Urinary bladder (tissue), 4 donors: ENCODE data around the gene ZNF333. TPM values are rescaled to one million over a fixed set of nuclear protein-coding genes. Genes with fewer than 3 reads are reported as not detected.

Experiments
- DNase-seq: peaks from one replicate; pipeline ENCODE4 v3.0.0-alpha.2; 2015; ENCODE audit errors: extremely low spot score
- H3K27ac ChIP-seq: one replicate; pipeline ENCODE4 v1.5.1; 2013; ENCODE audit warnings: low read depth, mild to moderate bottlenecking, moderate library complexity
- H3K36me3 ChIP-seq: one replicate; pipeline ENCODE4 v1.6.1; 2013; ENCODE audit warnings: mild to moderate bottlenecking, moderate library complexity; ENCODE audit not compliant: insufficient read depth
- H3K4me1 ChIP-seq: one replicate; pipeline ENCODE4 v1.6.1; 2013; ENCODE audit warnings: mild to moderate bottlenecking, moderate library complexity; ENCODE audit not compliant: insufficient read depth
- H3K4me3 ChIP-seq: one replicate; pipeline ENCODE4 v1.5.1; 2013; ENCODE audit warnings: low read depth, low read length
- WGBS: extraction: QIAGEN DNeasy Blood & Tissue Kit; methylation state at CpG from one replicate; pipeline ENCODE4 v1.1.7; 2013; 5-methylcytosine and 5-hydroxymethylcytosine counted together
- polyA plus RNA-seq: library from polyadenylated mRNA; stranded (reverse); fragments of 200-250 nt; gene quantifications from one replicate; pipeline ENCODE4 v1.2.3, GENCODE V29; 2013
- total RNA-seq: library from RNA; depleted of rRNA; stranded (reverse); fragments of >200 nt; gene quantifications from one replicate; pipeline ENCODE4 v1.2.3, GENCODE V29; 2014
- donor health status: healthy with polysubstance abuse.
- donor health status: healthy.

Gene ZNF333
- 32.5 TPM for total RNA-seq
- 16.2 TPM for polyA plus RNA-seq

GRCh38 chr19:14689598-14690503 is at the start of gene ZNF333:
ZNF333 (plus strand) TSS chr19:14690048; CDS start chr19:14693492, 3,444 bp downstream.
- H3K4me1 ChIP-seq, result no peaks in the 10 kb centered on the region
- H3K27ac ChIP-seq, result peak within 1 kb of the TSS; percentile 92
- DNase-seq, result peak; percentile 74
- H3K36me3 ChIP-seq, result no peaks in the 10 kb centered on the region
- 1% methylated on average over 66 of the region's 66 CpGs for WGBS
- H3K4me3 ChIP-seq, result peak within 1 kb of the TSS; percentile 99

GRCh38 chr19:14648506-14648905 is 41.3 kb upstream of the ZNF333 start:
- DNase-seq, result no peak
- H3K4me1 ChIP-seq, result no peaks in the 10 kb centered on the region
- no peak overlapping the region for H3K4me3 ChIP-seq
- no peak overlapping the region for H3K27ac ChIP-seq
- no peaks in the 10 kb centered on the region for H3K36me3 ChIP-seq
- WGBS, result 90% methylated on average over 2 of the region's 2 CpGs

GRCh38 chr19:14649020-14649419 is 40.8 kb upstream of the ZNF333 start:
- 58% methylated on average over 4 of the region's 4 CpGs for WGBS
- no peak overlapping the region for H3K4me3 ChIP-seq
- no peaks in the 10 kb centered on the region for H3K36me3 ChIP-seq
- no peaks in the 10 kb centered on the region for H3K4me1 ChIP-seq
- DNase-seq, result no peak
- H3K27ac ChIP-seq, result no peak overlapping the region

GRCh38 chr19:14650161-14650560 is 39.7 kb upstream of the ZNF333 start:
- Histone ChIP-seq H3K4me1 (no peaks in the 10 kb centered on the region), H3K27ac (no peak overlapping the region), H3K4me3 (no peak overlapping the region), H3K36me3 (no peaks in the 10 kb centered on the region)
- DNase-seq, result no peak
- WGBS, result 76% methylated on average over 2 of the region's 2 CpGs

- H3K4me3 ChIP-seq, result no peak overlapping the region
- H3K36me3 ChIP-seq, result no peaks in the 10 kb centered on the region
- WGBS, result 70% methylated on average over 7 of the region's 7 CpGs
- no peak for DNase-seq
- no peak overlapping the region for H3K27ac ChIP-seq
- no peaks in the 10 kb centered on the region for H3K4me1 ChIP-seq
Observed at GRCh38 chr19:14654786-14655560, 34.9 kb upstream of the ZNF333 start.

- 74% methylated on average over 11 of the region's 11 CpGs for WGBS
- Histone ChIP-seq H3K4me1 (no peaks in the 10 kb centered on the region), H3K36me3 (no peaks in the 10 kb centered on the region), H3K27ac (no peak overlapping the region), H3K4me3 (no peak overlapping the region)
- DNase-seq, result no peak
Observed at GRCh38 chr19:14655726-14656125, 34.1 kb upstream of the ZNF333 start.

GRCh38 chr19:14659874-14660489 is 29.9 kb upstream of the ZNF333 start:
- Histone ChIP-seq H3K27ac (no peak overlapping the region), H3K4me3 (no peak overlapping the region), H3K4me1 (no peaks in the 10 kb centered on the region), H3K36me3 (no peaks in the 10 kb centered on the region)
- DNase-seq, result no peak
- WGBS, result 64% methylated on average over 6 of the region's 6 CpGs

GRCh38 chr19:14661372-14661924 is 28.4 kb upstream of the ZNF333 start:
- Histone ChIP-seq H3K36me3 (no peaks in the 10 kb centered on the region), H3K27ac (no peak overlapping the region), H3K4me1 (no peaks in the 10 kb centered on the region), H3K4me3 (no peak overlapping the region)
- no peak for DNase-seq
- WGBS, result 76% methylated on average over 12 of the region's 12 CpGs

- no peaks in the 10 kb centered on the region for H3K4me1 ChIP-seq
- H3K4me3 ChIP-seq, result no peak overlapping the region
- no peak overlapping the region for H3K27ac ChIP-seq
- H3K36me3 ChIP-seq, result no peaks in the 10 kb centered on the region
- no peak for DNase-seq
- 80% methylated on average over 3 of the region's 3 CpGs for WGBS
Observed at GRCh38 chr19:14669940-14670339, 19.9 kb upstream of the ZNF333 start.

GRCh38 chr19:14670408-14670807 is 19.4 kb upstream of the ZNF333 start:
- Histone ChIP-seq H3K4me3 (no peak overlapping the region), H3K4me1 (no peaks in the 10 kb centered on the region), H3K36me3 (no peaks in the 10 kb centered on the region), H3K27ac (no peak overlapping the region)
- DNase-seq, result no peak
- 70% methylated on average over 2 of the region's 2 CpGs for WGBS

- Histone ChIP-seq H3K27ac (no peak overlapping the region), H3K36me3 (no peaks in the 10 kb centered on the region), H3K4me1 (no peaks in the 10 kb centered on the region), H3K4me3 (no peak overlapping the region)
- 82% methylated on average over 3 of the region's 3 CpGs for WGBS
- DNase-seq, result no peak
Observed at GRCh38 chr19:14672188-14672872, 17.5 kb upstream of the ZNF333 start.

GRCh38 chr19:14673088-14673487 is 16.8 kb upstream of the ZNF333 start:
- no peaks in the 10 kb centered on the region for H3K36me3 ChIP-seq
- WGBS, result 74% methylated on average over 1 of the region's 1 CpG
- H3K27ac ChIP-seq, result no peak overlapping the region
- H3K4me1 ChIP-seq, result no peaks in the 10 kb centered on the region
- no peak overlapping the region for H3K4me3 ChIP-seq
- no peak for DNase-seq

GRCh38 chr19:14674764-14675163 is 15.1 kb upstream of the ZNF333 start, which contains the start of gene ADGRE3:
ADGRE3 (minus strand) TSS chr19:14674844; CDS start chr19:14674770, 74 bp downstream.
- H3K27ac ChIP-seq, result no peak within 1 kb of the TSS
- H3K36me3 ChIP-seq, result no peaks in the 10 kb centered on the region
- 73% methylated on average over 6 of the region's 6 CpGs for WGBS
- H3K4me3 ChIP-seq, result no peak within 1 kb of the TSS
- DNase-seq, result no peak
- H3K4me1 ChIP-seq, result no peaks in the 10 kb centered on the region
